GM21528 (cell line): Measurements from ENCODE around the gene FAM81B.

Experiments
- ATAC-seq: cut with Tn5 transposase; IDR thresholded peaks from one replicate; pipeline ENCODE4 v1.9.1; 2021; ENCODE audit warnings: mild to moderate bottlenecking, moderate library complexity; ENCODE audit not compliant: unreplicated experiment, low FRiP score

The FAM81B gene

GRCh38 chr5:95398989-95399388 lies 7.8 kb downstream of the FAM81B start:
- ATAC-seq = no peak

- ATAC-seq = no peak
These were observed 10.5 kb downstream of the FAM81B start for GRCh38 chr5:95401626-95402025.

DNA sequence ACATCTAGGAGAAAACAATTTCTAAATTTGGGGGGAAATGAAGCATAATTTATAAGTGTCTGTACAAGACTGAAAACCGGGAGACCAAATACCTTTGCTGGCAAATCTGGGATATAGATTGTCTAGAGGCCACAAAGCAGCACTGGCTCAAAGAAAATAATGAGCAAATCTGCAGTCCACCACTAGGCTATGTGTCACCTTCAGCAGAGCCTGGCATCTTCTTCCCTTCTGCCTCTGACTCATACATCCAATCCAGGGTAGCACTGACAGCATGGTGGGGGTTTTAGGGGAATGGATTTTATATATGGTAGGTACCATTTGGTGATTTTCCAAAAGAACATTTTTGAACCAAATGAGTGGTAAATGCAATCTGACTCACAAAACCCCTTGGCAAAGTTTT lies 12.8 kb downstream of the FAM81B start:
- ATAC-seq = no peak

- ATAC-seq = no peak
These were observed 15.4 kb downstream of the FAM81B start for GRCh38 chr5:95406426-95407090.

DNA sequence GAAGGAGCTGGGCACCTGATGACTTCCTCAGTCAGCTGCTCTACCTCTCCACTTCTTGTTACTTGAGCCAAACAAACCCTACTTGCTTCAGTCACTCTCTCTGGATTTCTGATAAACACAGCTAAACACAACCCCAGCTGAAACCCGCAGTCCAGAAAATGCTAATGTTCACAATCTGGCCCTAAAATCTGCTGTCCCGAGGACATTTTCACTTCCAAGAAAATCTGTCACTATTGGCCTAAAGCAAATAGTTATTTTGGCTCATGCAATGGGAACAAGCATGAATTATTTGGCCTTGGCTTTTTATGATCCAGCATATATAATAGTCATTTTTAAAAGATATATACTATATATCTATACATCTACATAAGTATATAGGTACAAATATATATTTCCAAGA lies 19.1 kb downstream of the FAM81B start:
- ATAC-seq = no peak

DNA sequence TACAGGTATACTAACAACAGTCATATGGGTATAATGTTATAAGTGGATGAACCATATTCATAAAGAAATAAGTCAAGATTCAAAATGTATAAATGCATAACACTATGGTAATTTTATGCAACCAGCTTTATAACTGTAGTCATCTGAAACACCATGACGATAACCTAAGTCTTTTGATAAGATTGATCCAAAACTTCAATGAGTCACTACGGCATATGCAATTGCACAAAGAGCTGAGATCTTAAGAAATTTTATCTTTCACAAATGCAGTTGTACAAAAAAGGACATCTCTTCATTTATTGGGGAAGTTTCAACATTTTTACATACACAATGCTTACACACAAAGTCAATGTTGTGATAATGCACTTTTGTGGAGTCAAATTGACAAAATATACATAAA lies 20.3 kb downstream of the FAM81B start:
- ATAC-seq = no peak

DNA sequence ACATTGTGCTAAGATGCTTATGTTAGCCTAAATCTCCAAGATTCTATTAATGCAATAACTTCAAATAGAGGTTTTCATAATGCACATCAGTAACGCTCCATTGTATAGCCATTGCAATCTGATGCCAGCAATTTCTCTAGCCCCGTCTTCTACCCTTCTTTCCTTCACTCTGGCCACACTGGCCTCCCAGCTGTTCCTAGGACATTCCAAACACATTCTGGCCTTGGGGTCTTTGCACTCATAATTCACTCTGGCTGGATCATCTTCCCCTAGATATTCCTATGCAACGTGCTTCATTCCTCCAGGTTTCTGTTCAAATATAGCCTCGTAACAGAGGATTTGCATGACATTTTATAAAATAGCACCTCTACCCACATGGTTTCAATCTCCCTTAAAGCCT lies 23.3 kb downstream of the FAM81B start:
- no peak for ATAC-seq

- no peak for ATAC-seq
These were observed 26.8 kb downstream of the FAM81B start for GRCh38 chr5:95417971-95418370.

- no peak for ATAC-seq
These were observed 31.7 kb downstream of the FAM81B start for GRCh38 chr5:95422838-95423237.

GRCh38 chr5:95424016-95424415 lies 32.9 kb downstream of the FAM81B start:
- ATAC-seq = no peak

- ATAC-seq = no peak
These were observed 33.4 kb downstream of the FAM81B start for GRCh38 chr5:95424526-95424925.

GRCh38 chr5:95426227-95426626 lies 35.1 kb downstream of the FAM81B start:
- no peak for ATAC-seq

GRCh38 chr5:95432779-95433178 lies 41.6 kb downstream of the FAM81B start:
- no peak for ATAC-seq

DNA sequence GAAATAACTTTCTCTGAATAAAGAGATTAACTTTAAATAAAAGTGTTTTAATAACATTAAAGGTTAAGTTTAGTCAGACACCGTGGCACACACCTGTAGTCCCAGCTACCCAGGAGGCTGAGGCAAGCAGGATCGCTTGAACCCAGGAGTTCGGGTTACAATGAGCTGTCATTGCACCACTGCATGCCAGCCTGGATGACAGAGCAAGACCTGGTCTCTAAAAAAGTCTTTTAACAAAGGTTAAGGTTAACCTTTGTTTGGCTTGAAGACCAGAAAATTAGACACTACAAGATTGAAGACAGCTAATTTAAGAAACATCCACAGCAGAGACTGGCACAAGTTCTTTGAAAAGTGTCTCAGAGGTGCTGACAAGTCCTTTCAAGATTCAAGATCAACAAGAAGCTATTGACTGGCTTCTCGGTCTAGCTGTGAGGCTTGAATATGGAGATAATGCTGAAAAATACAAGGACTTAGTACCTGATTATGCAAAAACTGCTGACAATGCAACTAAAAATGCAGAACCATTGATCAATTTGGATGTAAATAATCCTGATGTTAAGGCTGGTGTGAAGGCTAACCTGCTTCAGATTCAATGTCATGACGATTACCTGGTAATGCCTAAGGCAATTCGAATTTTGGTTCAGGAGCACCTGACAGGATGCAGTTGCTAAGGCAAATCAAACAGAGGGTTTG lies 48.8 kb downstream of the FAM81B start:
- no peak for ATAC-seq

GRCh38 chr5:95440825-95441224 lies 49.7 kb downstream of the FAM81B start:
- no peak for ATAC-seq

DNA sequence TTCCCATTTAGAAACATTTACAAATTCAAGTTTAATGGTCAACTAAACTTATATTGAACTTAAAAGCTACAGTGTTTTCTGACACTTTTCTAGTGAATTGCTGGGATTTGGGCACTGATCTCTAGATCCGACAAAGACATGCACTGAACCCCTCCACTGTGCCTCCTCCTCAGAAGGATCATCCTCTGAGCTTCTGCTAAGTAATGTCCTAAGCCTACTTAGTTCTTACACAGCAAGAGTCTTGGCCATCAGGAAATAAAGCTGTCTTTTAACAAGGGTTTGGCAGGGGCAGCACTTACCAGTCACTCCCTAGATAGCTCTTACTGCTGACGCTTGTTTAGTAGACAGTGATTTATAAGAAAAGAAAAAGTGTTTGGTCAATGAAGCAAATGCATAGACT lies 50.5 kb downstream of the FAM81B start:
- ATAC-seq = no peak

DNA sequence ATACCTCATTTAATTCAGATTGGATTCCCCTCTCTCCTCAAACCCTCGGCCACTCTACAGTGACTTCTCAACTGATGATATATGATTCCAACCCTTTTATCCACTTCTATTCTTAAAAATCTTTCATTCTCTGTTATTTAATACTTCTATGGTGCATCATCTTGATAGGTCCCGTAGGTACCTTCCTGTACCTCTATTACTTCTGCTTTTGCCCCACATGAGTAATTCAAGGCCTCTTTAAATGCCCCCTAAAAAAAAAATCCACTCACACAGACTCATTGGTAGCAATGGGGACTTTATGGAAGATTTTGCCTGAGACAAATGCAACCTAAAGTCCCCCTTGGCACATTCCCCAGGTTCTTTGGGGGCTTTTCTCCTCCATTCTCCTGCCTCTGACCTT lies 54.3 kb downstream of the FAM81B start:
- no peak for ATAC-seq

DNA sequence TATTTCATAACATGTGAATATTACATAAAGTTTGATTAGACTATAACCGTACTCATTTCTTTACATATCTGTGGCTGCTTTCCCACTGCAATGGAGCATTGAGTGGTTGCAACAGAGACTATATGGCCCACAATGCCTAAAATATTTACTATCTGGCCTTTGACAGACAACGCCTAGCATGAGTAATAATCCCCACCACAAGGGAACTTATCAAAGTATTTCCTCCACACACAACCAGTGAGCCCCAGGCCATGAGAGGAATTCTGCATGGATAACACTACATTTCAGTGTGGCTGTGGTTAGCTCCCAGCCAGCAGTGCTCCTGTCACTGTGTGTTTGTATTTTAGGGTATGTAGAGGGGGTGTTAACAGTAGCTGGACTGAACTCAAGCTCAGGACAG lies 54.8 kb downstream of the FAM81B start:
- no peak for ATAC-seq

DNA sequence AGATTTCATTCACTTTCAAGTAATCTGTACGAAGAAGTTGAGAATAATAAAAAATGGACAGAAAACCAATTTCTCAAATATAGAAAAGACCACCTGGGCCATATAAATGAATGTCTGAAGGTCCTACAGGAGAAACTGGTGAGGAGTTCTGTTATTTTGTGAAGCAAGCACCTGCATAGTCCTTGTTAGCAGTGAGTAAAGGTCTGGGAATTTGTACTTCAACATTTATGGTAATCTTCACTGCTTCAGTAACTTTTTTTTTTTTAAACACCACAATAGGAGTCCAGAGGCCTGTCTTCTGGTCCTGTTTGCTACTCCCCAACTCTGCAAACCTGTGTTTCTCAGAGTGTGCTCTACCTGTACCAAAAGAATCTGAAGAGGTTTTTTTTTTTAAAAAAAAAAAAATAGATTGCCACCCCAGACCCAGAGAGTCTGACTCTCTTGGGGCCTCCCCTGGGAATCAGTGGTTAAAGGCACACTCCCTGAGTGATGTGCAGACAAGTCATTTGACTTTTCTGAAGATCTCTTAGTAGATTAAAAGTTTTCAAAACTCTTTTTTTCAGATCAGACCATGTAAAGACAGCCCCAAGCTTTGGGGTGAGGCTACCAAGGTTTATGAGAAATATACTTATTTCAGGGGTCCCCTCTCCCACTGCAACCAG lies 55.5 kb downstream of the FAM81B start:
- no peak for ATAC-seq

GRCh38 chr5:95447961-95448360 lies 56.8 kb downstream of the FAM81B start:
- ATAC-seq = no peak

- ATAC-seq = no peak
These were observed 57.6 kb downstream of the FAM81B start for GRCh38 chr5:95448789-95449188.

DNA sequence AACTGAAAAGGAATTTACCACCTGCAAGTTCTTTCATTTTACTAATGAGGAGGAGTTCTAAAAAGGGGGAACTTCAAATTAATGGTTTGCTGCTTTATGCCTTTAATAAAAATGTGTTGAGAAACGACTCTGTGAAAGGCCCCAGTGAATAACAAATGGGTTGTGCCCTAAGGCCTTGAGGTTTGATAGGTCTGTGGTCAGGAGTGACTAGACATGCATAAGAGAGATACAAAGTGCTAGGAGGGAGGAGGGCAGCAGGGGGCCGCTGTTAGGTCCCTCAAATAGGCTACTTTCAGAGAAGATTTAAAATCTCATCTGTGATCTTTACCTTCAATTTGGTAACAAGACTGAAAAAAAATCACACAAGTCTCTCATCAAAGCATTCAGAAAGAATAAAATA lies 58.3 kb downstream of the FAM81B start:
- ATAC-seq = no peak
